ENCODE results near the gene C1QTNF8.

DNA sequence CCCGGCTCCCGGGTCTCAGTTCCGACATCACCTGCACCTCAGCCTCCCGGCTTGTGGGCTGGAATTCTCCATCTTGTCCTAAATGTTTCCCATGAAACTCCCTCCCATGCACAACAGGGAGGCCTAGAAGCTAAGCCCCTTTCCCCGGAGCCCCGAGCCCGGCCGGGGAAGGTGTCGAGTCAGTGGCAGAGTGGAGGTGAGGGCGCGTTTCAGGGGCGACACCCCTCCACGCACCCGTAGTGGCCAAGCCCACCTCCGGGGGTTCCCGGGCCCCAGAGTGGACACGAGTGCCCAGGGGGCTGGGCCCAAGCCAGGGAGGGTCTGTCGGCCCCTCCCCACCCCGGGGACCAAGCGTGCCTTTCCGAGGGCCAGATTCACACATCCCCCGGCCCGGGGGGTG is 25.0 kb upstream of the C1QTNF8 start:
- TF ChIP-seq CTCF (IDR thresholded peaks at IDR 0.05; ENCODE audit: borderline replicate concordance, extremely low read depth, low read length, poor library complexity, severe bottlenecking) (no peak), EZH2 (IDR thresholded peaks at IDR 0.05; ENCODE audit: borderline replicate concordance, low read depth, low read length, severe bottlenecking) (no peak)

All from DND-41 (cell line).